IPS-15b (cell line): ENCODE measurements around the gene SNX32.
"Not testable (repeated sequence)": the region's sequence is repeated elsewhere in the genome, so short reads cannot be mapped to it uniquely, and the experiment has no call there.

Source experiments
- H3K27me3 ChIP-seq: one replicate; pipeline ENCODE4 v1.6.1; 2013; ENCODE audit warnings: low read length; ENCODE audit not compliant: control insufficient read depth, insufficient read depth
- H3K36me3 ChIP-seq: one replicate; pipeline ENCODE4 v1.6.1; 2013; ENCODE audit warnings: low read length; ENCODE audit not compliant: control insufficient read depth, insufficient read depth
- H3K4me1 ChIP-seq: one replicate; pipeline ENCODE4 v1.6.1; 2013; ENCODE audit warnings: mild to moderate bottlenecking, low read length; ENCODE audit not compliant: control insufficient read depth, insufficient read depth
- H3K4me3 ChIP-seq: one replicate; pipeline ENCODE4 v1.5.1; 2013; ENCODE audit warnings: low read depth, low read length
- H3K9ac ChIP-seq: one replicate; pipeline ENCODE4 v1.6.1; 2013; ENCODE audit warnings: low read depth, mild to moderate bottlenecking, low read length
- H3K9me3 ChIP-seq: one replicate; pipeline ENCODE4 v1.6.1; 2013; ENCODE audit warnings: mild to moderate bottlenecking, low read length; ENCODE audit not compliant: control insufficient read depth, insufficient read depth

The SNX32 gene

DNA sequence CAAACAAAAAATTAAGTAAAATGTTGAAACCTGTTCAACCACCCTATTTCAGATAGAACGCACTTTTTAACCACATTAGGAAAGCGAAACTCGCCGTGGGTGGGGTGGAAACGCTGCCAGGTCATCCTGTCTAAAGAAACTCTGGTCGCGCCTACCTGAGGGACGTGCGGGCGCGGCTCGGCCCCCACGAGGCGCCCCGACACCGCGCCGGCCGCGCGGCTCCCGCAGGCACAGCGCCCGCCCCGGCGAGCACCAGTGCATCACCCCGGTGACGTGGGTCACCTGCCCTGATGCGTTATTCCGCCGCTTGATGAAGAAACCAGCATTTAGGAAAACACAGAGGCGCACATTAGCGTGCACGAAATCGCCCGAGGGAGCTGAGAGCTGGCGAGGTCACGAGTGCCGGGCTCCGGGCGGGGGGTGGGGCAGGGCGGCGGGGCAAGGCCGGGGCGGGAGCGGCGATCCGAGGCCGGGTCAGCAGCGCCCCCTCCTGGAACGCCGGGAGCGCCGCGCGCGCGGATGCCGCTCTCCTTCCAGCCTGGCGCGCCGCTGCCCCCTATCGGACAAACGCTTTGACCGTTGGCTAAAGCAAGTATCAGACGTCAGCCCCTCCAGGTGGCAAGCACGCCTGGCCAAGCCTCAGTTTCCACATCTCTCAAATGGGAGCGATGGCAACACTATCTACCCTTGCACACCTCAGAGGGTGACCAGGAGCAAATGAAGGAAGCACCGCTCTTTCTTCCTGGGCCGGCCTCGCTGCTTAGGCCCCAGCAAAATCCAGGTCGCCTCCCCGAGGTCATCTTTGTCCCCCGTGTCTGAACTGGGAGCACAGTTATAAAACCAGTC lies 15.7 kb upstream of the SNX32 start:
- no peaks in the 10 kb centered on the region for H3K9me3 ChIP-seq
- H3K27me3 ChIP-seq: peaks cover 8% of the 10 kb centered on the region
- peak overlapping the region; percentile 71 for H3K4me3 ChIP-seq
- H3K36me3 ChIP-seq: no peaks in the 10 kb centered on the region
- H3K9ac ChIP-seq: no peak overlapping the region
- peaks cover 2% of the 10 kb centered on the region for H3K4me1 ChIP-seq

- H3K36me3 ChIP-seq: no peaks in the 10 kb centered on the region
- peaks cover 8% of the 10 kb centered on the region for H3K27me3 ChIP-seq
- H3K9ac ChIP-seq: no peak overlapping the region
- H3K4me3 ChIP-seq: no peak overlapping the region
- H3K4me1 ChIP-seq: peaks cover 2% of the 10 kb centered on the region
- no peaks in the 10 kb centered on the region for H3K9me3 ChIP-seq
Observed at GRCh38 chr11:65821107-65821506, 12.7 kb upstream of the SNX32 start.

GRCh38 chr11:65822776-65823528 lies 10.8 kb upstream of the SNX32 start:
- H3K36me3 ChIP-seq: no peaks in the 10 kb centered on the region
- H3K27me3 ChIP-seq: no peaks in the 10 kb centered on the region
- no peaks in the 10 kb centered on the region for H3K9me3 ChIP-seq
- H3K4me3 ChIP-seq: no peak overlapping the region
- H3K9ac ChIP-seq: no peak overlapping the region
- no peaks in the 10 kb centered on the region for H3K4me1 ChIP-seq

DNA sequence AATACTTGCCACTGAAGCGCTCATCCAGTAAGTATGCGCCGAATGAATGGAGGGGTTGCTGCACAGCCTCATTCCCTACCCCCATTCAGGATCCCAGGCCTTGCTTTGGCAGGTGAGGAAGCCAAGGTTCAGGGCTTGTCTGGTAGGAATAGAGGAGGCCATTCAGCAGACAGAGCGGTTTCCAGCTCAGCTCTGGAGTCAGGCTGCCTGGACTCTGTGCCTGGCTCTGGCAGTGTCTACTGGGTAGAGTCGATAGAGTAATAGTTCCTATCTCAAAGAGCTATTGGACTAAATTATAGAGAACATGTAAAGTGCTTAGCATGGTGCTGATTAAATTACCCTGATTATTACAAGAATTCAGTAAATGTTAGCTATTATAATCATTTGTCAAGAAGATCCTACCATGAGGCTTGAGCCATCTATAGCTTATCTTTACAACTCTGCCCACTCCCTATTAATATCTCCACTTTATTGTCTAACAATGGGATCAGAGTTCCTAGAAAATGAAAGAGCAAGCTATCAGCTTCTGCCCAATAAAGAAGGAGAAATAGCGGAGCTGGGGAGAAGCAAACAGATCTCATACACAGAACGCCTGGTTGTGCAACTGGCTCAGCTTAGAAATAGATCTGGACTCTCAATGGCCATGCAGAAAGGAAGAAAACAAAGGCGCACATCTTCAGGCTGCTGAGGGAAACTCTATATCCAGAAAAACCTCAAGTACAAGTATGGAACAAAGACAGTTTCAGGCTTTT lies 6.6 kb upstream of the SNX32 start:
- Histone ChIP-seq H3K9me3 (no peaks in the 10 kb centered on the region), H3K4me3 (no peak overlapping the region), H3K36me3 (no peaks in the 10 kb centered on the region), H3K9ac (no peak overlapping the region), H3K27me3 (peaks cover 9% of the 10 kb centered on the region), H3K4me1 (peaks cover 2% of the 10 kb centered on the region)

GRCh38 chr11:65829459-65829858 lies 4.3 kb upstream of the SNX32 start:
- peaks cover 23% of the 10 kb centered on the region for H3K27me3 ChIP-seq
- H3K4me3 ChIP-seq: no peak overlapping the region
- H3K9me3 ChIP-seq: no peaks in the 10 kb centered on the region
- peak overlapping the region; percentile 47 for H3K9ac ChIP-seq
- H3K4me1 ChIP-seq: peaks cover 8% of the 10 kb centered on the region
- H3K36me3 ChIP-seq: no peaks in the 10 kb centered on the region

- not testable (repeated sequence) for H3K9ac ChIP-seq
Observed at GRCh38 chr11:65832231-65832630, 1.5 kb upstream of the SNX32 start.

GRCh38 chr11:65834202-65834601 lies 439 bp downstream of the SNX32 start:
- Histone ChIP-seq H3K36me3 (no peaks in the 10 kb centered on the region), H3K9me3 (no peaks in the 10 kb centered on the region), H3K4me1 (peaks cover 7% of the 10 kb centered on the region), H3K4me3 (peak overlapping the region; percentile 77), H3K9ac (peak overlapping the region; percentile 28), H3K27me3 (peaks cover 26% of the 10 kb centered on the region)

More at GRCh38 chr11:65832231-65832630, 1.5 kb upstream of the SNX32 start:
- peaks cover 26% of the 10 kb centered on the region for H3K27me3 ChIP-seq
- not testable (repeated sequence) for H3K4me3 ChIP-seq, H3K4me1 ChIP-seq, H3K9me3 ChIP-seq, H3K36me3 ChIP-seq

GRCh38 chr11:65842144-65842543 lies 8.4 kb downstream of the SNX32 start:
- H3K4me1 ChIP-seq: no peaks in the 10 kb centered on the region
- no peak overlapping the region for H3K4me3 ChIP-seq
- H3K9ac ChIP-seq: no peak overlapping the region
- no peaks in the 10 kb centered on the region for H3K27me3 ChIP-seq
- H3K36me3 ChIP-seq: no peaks in the 10 kb centered on the region
- H3K9me3 ChIP-seq: no peaks in the 10 kb centered on the region

DNA sequence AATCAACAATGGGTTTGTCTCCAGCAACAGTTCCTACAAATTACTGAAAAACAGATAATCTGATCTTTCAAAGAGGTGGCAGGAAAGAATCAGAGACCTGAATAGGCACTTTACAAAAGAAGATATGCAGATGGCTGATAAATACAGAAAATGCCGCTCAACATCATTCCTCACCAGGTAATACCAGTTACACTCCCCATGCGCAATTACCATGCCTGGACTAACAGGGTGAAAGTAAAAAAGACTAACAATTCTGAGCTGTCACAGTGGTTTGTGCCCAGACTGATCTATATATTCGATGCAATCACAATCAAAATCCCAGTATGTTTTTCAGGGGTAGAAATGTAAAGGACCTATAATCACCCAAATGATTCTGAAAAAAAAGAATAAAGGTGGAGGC lies 10.0 kb downstream of the SNX32 start:
- no peaks in the 10 kb centered on the region for H3K36me3 ChIP-seq
- no peak overlapping the region for H3K9ac ChIP-seq
- H3K4me1 ChIP-seq: no peaks in the 10 kb centered on the region
- H3K27me3 ChIP-seq: no peaks in the 10 kb centered on the region
- no peaks in the 10 kb centered on the region for H3K9me3 ChIP-seq
- H3K4me3 ChIP-seq: no peak overlapping the region

DNA sequence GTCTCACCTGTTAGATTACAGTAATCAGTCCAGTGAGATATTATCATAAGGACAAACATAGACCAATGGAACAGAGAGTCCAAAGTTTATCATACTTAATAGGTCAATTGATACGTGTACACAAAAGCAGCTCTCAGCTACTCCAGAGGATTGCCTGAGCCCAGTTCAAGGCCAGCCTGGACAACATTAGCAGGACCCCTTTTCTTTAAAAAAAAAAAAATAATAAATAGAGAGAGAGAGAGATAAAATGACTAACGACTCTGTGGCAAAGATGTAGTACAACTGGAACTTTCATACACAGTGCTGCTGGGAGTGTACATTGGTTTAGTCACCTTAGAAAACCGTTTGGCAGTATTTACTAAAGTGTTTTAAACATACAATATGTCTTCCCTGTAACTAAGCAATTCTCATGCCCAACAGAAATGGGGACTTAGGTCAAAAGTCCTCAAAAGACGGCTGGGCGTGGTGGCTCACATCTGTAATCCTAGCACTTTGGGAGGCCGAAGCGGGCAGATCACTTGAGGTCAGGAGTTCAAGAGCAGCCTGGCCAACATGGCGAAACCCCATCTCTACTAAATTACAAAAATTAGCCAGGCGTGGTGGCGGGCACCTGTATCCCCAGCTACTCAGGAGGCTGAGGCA lies 10.6 kb downstream of the SNX32 start:
- no peaks in the 10 kb centered on the region for H3K36me3 ChIP-seq
- H3K9ac ChIP-seq: no peak overlapping the region
- H3K4me3 ChIP-seq: no peak overlapping the region
- H3K27me3 ChIP-seq: no peaks in the 10 kb centered on the region
- H3K9me3 ChIP-seq: no peaks in the 10 kb centered on the region
- no peaks in the 10 kb centered on the region for H3K4me1 ChIP-seq

GRCh38 chr11:65847746-65848145 lies 14.0 kb downstream of the SNX32 start:
- H3K27me3 ChIP-seq: no peaks in the 10 kb centered on the region
- H3K9me3 ChIP-seq: peaks cover 3% of the 10 kb centered on the region
- peaks cover 3% of the 10 kb centered on the region for H3K36me3 ChIP-seq
- no peaks in the 10 kb centered on the region for H3K4me1 ChIP-seq
- H3K9ac ChIP-seq: no peak overlapping the region
- no peak overlapping the region for H3K4me3 ChIP-seq
